NCI-H2171 (cell line): ENCODE data around the gene TSR2.
A peak's percentile ranks its signal among the peaks of the same experiment; 100 is the strongest.
"Not testable (repeated sequence)": the region's sequence is repeated elsewhere in the genome, so short reads cannot be mapped to it uniquely, and the experiment has no call there.

Experiments used
- DNase-seq: peaks from one replicate; lab custom pipeline; 2025; lab: John Stamatoyannopoulos, UW

Gene TSR2

DNA sequence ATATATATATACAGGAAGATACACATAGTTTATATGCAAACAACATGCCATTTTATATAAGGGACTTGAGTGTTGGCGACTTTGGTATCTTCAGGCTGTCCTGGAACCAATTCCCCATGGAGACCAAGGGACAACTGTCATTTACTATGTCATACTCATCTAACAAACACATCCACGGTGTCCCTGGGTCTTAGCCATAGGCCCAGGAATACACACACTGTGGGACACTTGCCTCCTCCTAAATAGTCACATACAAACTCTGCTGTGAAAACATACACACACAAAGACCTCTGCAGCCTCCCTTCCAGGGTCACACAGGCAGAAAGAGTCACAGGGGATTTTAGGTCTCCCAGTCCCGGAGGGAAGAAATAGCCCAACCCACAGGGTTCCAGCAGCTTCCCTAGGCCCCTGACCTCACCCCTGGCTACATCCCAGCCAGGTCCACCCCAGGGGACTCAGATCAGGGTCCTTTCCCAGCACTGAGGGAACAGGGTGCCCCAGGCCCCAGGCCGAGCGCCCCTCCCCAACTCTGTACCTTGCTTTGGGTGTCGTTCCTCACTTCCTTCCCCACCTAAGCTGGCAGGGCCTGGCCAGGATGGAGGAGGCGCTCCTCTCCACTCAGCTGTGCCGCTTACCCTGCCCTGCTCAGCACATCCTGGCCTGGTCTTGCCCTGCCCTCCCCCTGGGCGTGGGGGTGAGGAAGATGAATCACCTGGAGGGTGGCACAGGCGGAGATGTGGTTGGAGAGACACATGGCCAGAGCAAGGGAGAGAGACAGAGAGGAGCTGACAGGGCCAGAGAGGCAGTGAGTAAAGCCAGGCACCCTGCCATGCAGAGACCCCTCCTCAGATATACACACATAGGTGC is 34.0 kb downstream of the TSR2 start:
- DNase-seq: no peak

DNA sequence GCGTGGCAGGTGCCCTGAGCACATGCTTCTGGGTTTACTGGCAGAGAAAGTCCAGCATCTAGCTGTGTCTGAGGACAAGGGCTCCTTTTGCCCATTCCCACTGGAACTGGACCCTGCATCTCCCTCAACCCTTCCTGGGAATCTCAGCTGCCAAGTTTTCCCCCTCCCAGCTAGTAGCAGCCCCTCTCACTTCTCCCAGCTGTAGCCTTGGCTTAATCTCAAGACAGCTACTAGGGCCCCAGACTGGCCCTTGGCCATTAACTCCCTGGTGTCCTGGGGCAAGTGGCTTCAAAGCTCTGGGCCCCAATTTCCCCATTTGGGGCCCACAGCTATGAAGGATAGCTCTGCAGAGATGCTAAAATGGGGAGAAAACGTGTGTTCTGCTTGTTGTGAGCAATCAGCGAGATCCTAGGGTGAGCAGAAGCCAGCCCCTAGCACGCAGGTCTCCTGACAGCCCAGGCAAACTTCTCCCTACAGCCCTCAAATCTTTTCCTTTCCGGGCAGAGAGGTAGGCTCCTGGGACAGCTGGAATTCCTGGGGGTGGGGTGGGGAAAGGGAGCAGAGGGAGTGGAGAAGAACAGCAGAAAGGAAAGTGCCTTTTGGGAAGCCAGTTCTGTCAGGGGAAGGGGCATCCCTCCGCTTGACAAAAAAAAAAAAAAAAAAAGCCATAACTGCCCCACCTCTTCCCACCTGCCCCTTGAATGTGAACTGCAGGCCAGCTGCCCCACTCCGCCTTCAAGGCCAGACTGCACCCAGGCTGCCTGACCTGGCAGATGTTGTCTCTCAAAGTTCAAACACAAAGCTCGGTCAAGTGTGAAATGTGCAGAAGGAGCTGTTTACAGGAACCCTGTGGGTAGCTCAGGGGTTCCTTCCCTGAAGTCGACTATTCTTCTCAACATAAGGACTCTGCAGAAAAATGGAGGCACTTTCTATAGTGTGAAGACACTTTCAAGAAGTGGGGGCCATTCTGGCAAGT is 39.2 kb downstream of the TSR2 start:
- peak; percentile 71 for DNase-seq

DNA sequence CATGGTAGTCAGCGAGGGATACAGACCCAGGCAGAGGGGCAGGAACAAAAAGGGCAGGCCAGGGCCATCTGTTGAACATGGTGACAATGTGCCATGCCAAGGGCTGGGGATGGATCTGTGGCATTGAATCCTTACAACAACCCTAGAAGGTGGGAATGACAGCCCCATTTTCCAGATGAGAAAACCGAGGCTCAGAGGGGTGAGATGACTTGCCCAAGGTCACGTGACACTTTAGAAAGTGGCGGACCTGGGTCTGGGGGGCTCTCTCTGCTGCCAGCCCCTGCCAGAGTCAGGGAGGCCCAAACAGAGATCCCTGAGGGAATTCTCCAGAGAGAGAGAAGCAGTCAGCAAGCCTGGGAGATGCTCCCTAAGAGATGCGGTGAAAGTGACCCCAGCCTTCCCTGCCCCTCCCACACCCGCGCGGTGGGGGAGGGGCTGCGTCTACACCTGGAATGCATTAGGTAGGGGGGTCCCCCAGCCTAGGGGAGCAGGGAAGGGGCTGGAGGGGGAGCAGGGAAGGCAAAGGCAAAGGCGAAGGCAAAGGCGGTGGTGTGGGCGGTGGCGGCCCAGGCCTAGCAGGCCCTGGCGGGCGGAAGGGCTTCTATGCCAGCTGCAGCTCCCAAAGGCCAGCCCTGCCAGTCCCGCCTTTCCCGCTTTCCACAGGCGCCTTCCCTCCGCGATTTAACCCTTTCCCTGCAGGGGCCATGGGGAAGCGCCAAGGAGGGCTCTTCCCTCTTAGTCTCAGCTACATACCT is 42.8 kb downstream of the TSR2 start:
- no peak for DNase-seq

DNA sequence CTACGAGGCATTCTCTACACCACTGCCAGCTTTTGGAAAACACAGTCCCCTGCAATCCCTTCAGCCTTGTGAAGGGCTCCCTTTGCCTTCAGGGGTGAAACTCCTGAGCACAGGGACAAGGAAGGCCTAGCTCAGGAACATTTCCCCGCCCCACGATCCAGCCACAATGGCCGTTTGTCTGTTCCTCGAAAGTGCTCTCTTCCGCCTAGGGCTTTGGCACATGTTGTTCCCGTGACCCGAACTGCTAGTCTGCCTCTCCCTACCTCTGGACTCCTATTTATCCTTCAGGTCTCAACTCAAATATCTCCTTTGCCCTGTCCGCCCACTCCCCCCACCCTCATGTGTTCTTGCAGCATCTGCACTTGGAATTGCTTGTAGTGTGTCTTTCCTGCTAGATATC is 43.7 kb downstream of the TSR2 start:
- no peak for DNase-seq

DNA sequence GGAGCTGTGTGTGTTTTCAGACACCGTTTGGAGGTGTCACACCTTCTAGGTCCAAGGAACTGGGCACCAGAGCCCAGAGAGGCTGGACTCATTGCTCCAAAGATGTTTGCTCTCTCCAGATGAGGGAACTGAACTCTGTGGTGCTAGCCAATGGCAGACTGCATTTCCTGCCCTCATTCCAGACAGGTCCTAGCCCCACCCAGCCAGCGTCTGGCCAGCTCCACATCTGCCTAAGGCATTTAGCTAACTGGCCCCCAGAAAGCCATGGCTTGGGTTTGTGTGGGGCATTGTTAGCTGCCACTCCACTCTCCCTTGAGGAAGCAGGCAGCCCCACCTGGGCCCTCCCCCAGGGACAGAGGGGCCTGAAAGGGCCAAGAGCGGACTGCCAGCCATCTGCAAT is 44.5 kb downstream of the TSR2 start:
- no peak for DNase-seq

DNA sequence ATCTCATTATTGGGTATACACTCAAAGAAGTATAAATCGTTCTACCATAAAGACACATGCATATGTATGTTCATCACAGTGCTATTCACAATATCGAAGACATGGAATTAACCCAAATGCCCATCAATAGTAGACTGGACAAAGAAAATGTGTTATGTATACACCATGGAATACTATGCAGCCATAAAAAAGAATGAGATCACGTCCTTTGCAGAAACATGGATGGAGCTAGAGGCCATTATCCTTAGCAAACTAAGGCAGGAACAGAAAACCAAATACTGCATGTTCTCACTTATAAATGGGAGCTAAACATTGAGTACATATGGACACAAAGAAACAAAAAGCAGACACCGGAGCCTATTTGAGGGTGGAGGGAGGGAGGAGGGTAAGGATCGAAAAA is 49.6 kb downstream of the TSR2 start:
- DNase-seq: not testable (repeated sequence)

DNA sequence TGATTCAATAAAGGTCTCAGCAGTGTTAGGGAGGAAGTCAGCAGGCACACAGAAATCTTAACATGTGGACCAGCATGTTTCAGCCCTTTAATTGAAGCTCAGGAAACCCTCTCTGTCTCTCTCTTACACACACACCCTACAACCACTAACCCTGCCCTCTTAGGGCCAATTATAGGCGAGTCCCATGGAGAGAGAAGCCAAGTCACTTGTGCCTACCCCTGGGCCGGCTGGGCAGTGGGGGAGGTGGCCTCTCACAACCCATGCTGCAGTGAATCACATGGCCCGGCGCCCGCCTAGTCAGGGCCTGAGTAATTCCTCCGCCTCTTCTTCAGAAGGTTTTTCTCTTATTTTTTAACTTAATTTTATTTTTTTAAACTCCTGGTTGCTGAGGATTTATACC is 52.1 kb downstream of the TSR2 start:
- DNase-seq: no peak

DNA sequence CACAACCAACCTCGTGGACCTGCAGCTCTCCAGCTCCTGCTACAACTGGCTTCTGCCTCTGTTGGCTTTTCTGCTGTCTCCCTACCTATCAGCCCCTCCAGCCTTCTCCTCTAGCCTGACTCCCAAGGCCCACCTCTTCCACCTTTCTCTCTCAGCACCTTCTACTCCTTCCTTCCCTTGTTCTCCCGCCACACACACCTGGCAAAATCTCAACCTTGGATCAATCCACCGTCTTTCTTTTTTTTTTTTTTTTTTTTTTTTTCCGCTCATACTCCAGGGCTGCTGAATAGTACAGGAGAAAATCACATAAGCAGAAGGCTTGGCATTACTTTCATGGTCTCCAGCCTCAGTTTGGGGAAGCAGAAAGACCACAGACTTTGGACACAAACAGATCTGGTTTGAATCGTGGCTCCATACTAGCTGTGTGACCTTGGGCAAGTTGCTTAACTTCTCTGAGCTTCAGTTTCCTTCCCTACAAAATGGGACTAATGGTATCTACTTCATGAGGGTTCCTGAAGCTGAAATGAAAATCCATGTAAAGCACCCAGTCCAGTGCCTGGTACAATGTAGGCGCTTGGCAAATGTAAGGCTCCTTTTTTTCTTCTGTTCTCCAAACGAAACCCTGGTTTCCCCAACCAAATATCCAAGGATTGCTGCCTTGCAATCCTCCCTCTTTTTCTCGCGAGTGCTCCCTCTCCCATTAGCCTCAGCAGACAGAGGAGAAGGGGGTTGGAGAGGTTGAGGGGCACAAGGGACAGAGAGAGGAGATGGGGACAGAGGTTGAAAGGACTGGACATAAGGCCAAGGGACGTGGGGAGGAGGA is 54.2 kb downstream of the TSR2 start:
- no peak for DNase-seq
